GM23248 (cell line): ENCODE results near the gene SCLY.

ENCODE experiments used
- EZH2 ChIP-seq: fragments of 200-600 bp; sonication (generic); IDR thresholded peaks from 2 replicates; pipeline ENCODE4 v1.6.1; 2018; ENCODE audit warnings: antibody characterized with exemption, mild to moderate bottlenecking; ENCODE audit not compliant: insufficient read depth, poor library complexity, severe bottlenecking
- EZH2phosphoT487 ChIP-seq: fragments of 200-600 bp; sonication (generic); IDR thresholded peaks from 2 replicates; pipeline ENCODE4 v1.6.1; 2018; ENCODE audit warnings: antibody characterized with exemption, moderate library complexity, mild to moderate bottlenecking, low read depth; ENCODE audit not compliant: insufficient read depth

DNA sequence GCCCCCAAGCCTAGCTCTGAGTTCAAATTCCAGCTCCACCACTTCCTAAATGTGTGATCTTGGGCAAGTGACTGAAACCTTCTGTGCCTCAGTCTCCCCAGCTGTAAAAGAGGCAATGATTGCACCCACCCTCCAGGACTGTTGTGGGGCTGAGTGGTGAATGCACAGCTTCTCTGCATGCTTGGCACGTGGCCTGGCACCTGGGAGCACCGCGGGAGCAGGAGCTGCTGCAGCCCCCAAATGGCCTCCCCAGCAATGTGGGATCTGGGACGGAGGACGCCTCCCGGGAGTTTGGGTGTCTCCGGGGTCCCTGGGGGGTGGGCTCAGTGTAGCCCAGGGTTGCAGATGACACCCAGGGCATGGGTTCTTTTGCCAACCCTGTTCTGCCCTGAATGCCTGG lies 79.2 kb downstream of the SCLY start:
- TF ChIP-seq EZH2 (no peak), EZH2phosphoT487 (no peak)
